Gastroesophageal sphincter (tissue), 3 donors: ENCODE measurements around the gene MAPK8IP3.

Experiments
- POLR2A ChIP-seq, 2 donors: fragments of 450-650 bp; IDR thresholded peaks; one replicate each; pipeline ENCODE4 v1.6.1; 2017; ENCODE audit warnings: antibody characterized with exemption in 2 of 2, mild to moderate bottlenecking in 2 of 2, moderate library complexity in 1 of 2
- TF ChIP-seq, protein P1 (sequence below), 4 experiments: fragments of 200-600 bp in 2 of 4; fragments of 450-650 bp in 2 of 4; sonication (generic) in 1 of 4; IDR thresholded peaks; one replicate each; pipeline ENCODE4 v1.5.1; 2017 to 2019; ENCODE audit warnings: antibody characterized with exemption in 4 of 4, mild to moderate bottlenecking in 2 of 4, moderate library complexity in 2 of 4

DNA sequence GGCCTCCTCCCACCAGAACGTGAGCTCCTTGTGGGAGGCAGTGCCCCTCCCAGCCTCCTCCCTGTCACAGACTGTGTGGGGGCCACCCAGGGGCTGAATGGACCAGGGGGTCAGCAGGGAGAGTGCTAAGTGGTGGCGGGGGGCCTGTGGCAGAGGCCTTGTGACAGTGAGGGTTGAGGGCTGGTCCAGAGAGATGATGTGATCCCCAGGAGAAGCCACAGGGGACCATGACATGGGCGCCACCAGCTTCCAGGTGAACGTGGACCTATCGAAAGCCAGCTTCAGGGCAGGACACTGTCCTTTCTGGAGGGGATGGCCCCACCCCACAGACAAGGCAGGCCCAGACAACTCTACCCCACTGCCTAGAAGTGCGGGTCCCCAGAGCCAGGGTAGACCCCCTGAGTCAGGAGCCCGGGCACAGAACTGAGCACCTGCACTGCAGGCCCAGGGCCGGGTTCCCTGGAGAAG, 73.3 kb downstream of the MAPK8IP3 start:
- TF ChIP-seq, protein P1, sequence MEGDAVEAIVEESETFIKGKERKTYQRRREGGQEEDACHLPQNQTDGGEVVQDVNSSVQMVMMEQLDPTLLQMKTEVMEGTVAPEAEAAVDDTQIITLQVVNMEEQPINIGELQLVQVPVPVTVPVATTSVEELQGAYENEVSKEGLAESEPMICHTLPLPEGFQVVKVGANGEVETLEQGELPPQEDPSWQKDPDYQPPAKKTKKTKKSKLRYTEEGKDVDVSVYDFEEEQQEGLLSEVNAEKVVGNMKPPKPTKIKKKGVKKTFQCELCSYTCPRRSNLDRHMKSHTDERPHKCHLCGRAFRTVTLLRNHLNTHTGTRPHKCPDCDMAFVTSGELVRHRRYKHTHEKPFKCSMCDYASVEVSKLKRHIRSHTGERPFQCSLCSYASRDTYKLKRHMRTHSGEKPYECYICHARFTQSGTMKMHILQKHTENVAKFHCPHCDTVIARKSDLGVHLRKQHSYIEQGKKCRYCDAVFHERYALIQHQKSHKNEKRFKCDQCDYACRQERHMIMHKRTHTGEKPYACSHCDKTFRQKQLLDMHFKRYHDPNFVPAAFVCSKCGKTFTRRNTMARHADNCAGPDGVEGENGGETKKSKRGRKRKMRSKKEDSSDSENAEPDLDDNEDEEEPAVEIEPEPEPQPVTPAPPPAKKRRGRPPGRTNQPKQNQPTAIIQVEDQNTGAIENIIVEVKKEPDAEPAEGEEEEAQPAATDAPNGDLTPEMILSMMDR (IDR thresholded peaks at IDR 0.05), result no peak
- no peak for TF ChIP-seq POLR2A (IDR thresholded peaks at IDR 0.05)
